B cell (primary cell): ENCODE results near the gene SCAMP5.

Experiments
- CTCF ChIP-seq: fragments of 200-600 bp; IDR thresholded peaks from one replicate; pipeline ENCODE4 v1.8.0; 2022; ENCODE audit warnings: antibody characterized with exemption, mild to moderate bottlenecking
- EZH2 ChIP-seq: IDR thresholded peaks from 2 replicates; pipeline ENCODE4 v1.6.1; 2012; ENCODE audit warnings: borderline replicate concordance, low read depth, mild to moderate bottlenecking, moderate library complexity, low read length; ENCODE audit not compliant: insufficient read depth, poor library complexity, severe bottlenecking

- TF ChIP-seq EZH2 (no peak), CTCF (no peak)
These were observed 709 bp downstream of the SCAMP5 start for GRCh38 chr15:74995779-74996765.
